HEK293T (cell line): ENCODE measurements around the gene TUBB4B.

ENCODE experiments used
- ARNT ChIP-seq: fragments of 450-650 bp; IDR thresholded peaks from 2 replicates; pipeline ENCODE4 v1.6.1; 2017; ENCODE audit warnings: mild to moderate bottlenecking
- BHLHE40 ChIP-seq: fragments of 450-650 bp; IDR thresholded peaks from 2 replicates; pipeline ENCODE4 v1.6.1; 2016; ENCODE audit warnings: mild to moderate bottlenecking, moderate library complexity, borderline replicate concordance
- FOXK2 ChIP-seq: fragments of 450-650 bp; IDR thresholded peaks from 2 replicates; pipeline ENCODE4 v1.6.1; 2016; ENCODE audit warnings: mild to moderate bottlenecking
- SP1 ChIP-seq: fragments of 450-650 bp; IDR thresholded peaks from 2 replicates; pipeline ENCODE4 v1.6.1; 2017
- ZNF384 ChIP-seq: fragments of 450-650 bp; IDR thresholded peaks from 2 replicates; pipeline ENCODE4 v1.6.1; 2016

GRCh38 chr9:137202966-137203365 is 38.1 kb upstream of the TUBB4B start:
- TF ChIP-seq BHLHE40 (no peak), ZNF384 (no peak), SP1 (no peak), ARNT (no peak), FOXK2 (no peak)
